DLD1 (cell line): Measurements from ENCODE around the gene PTH.

Experiments used
- in situ Hi-C: cut with HindIII; loops from 2 replicates; pipeline ENCODE4 v1.10.0; 2017; ENCODE audit warnings: low sequenced_read_pairs

Gene PTH

DNA sequence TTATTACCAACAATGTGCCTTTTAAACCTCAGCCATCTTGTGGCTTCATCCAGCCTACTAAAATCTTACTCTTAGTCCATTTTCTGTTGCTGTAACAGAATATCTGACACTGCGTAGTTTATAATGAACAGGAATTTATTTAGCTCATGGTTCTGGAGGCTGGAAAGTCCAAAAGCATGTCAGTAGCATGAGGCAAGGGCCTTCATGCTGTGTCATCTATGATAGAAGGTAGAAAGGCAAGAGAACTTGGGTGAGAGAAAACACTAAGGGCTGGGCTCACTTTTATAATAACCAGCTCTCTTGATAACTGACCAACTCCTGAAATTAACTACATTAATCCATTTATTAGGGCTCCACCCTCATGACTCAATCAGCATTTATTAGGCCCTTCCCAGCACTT, 46.3 kb downstream of the PTH start:
- in situ Hi-C loops, result no loop called here

DNA sequence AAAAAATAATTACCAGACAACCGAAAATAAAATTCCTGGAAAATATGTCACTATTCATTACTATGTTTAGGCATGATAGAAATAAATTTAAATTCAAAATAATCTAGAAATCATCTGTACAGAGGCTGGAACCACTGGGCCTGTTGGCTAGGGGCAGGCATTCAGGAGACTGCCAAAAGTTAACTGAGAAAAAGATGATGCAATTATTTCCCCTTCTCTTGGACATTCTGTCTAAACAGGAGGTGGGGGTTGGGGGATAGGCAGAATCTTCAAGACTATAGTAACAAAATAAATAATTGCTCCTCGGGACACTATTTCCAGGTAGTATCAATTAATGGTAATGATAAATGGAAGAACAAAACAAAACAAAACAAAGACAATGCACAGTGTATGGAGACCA, 46.9 kb downstream of the PTH start:
- in situ Hi-C loops, result no loop called here

DNA sequence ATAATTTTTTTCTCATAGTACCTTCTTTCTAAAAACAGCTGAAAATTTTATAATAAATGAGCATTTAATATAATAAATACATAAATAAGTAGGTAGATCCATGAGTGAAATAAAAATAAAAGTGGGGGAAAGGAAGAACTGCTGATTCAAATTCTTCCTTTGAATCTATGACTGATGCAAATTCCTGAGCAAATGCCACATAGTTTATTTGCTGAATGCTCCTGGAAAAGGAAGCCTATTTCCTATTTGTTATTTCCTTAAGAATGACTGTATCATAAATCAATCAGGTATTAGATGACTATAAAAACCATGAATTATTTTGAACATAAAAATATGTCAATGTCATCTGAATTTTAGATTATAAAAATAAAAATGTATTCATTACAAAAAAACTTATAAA, 49.4 kb downstream of the PTH start:
- in situ Hi-C loops, result no loop called here

DNA sequence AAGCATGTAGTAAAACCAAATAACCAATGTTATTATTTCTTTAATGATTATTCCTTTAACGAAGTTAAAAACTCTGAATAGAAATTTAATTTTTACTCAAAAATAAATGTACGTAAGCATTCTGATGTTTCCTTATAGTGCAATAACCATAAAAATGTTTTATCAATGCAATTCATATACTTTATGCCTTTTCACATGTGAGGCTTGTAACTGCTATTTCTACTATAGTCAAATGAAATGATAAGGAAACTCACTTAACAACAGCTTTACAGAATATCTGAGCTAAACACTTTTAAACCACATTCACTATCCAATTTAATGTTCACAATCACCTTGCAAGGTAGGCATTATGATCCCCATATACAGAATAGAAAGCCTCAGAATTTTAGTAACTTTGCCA, 50.2 kb downstream of the PTH start:
- in situ Hi-C loops, result no loop called here
